ENCODE data around the gene ALKBH6. TPM values are rescaled to one million over a fixed set of nuclear protein-coding genes. Genes with fewer than 3 reads are reported as not detected.
A peak's percentile ranks its signal among the peaks of the same experiment; 100 is the strongest.

ALKBH6 gene
- total RNA-seq, 4 donors from 2014 or later: 14.6 to 28.6 (median 18.8) TPM

- Histone ChIP-seq H3K9me3 (no peaks in the 10 kb centered on the region), H3K4me3 (no peak overlapping the region), H3K27me3 (no peaks in the 10 kb centered on the region), H3K27ac (peak overlapping the region in 2 of 4 donors; percentile 26 to 28), H3K4me1 (peaks cover 12 to 27% (median 18%) of the 10 kb centered on the region in 3 donors), H3K36me3 (no peaks in the 10 kb centered on the region)
- intact Hi-C loops (cut with DNase I): loop anchor here (10.0 kb wide), 1 partner anchor 64 kb away; the partner anchor contains the start of genes OVOL3, POLR2I and TBCB
- no peak for DNase-seq
- TF ChIP-seq CTCF (IDR thresholded peaks at IDR 0.05) (peak in 3 of 6 experiments; percentile 9 to 19 (median 15)), POLR2A (IDR thresholded peaks at IDR 0.05) (no peak)
- 71 to 77% methylated on average over 3 of the region's 3 CpGs for WGBS, 2 donors
Measured at GRCh38 chr19:36051236-36051635, 37.2 kb upstream of the ALKBH6 start.

GRCh38 chr19:36049080-36049698, 35.2 kb upstream of the ALKBH6 start:
- Histone ChIP-seq H3K4me1 (peaks cover 0 to 20% (median 8%) of the 10 kb centered on the region in 3 donors), H3K36me3 (no peaks in the 10 kb centered on the region), H3K9me3 (no peaks in the 10 kb centered on the region), H3K27ac (peak overlapping the region; percentile 40 to 59 (median 56)), H3K4me3 (no peak overlapping the region), H3K27me3 (no peaks in the 10 kb centered on the region)
- intact Hi-C loops (cut with DNase I): no loop called here
- TF ChIP-seq POLR2A (IDR thresholded peaks at IDR 0.05) (no peak), CTCF (IDR thresholded peaks at IDR 0.05) (no peak)
- 38 to 55% methylated on average over 4 of the region's 4 CpGs for WGBS, 2 donors
- DNase-seq: no peak

- H3K9me3 ChIP-seq: no peaks in the 10 kb centered on the region
- H3K36me3 ChIP-seq: no peaks in the 10 kb centered on the region
- no peak for DNase-seq
- H3K4me3 ChIP-seq: no peak overlapping the region
- intact Hi-C loops (cut with DNase I): no loop called here
- no peak for TF ChIP-seq POLR2A (IDR thresholded peaks at IDR 0.05)
- TF ChIP-seq CTCF (IDR thresholded peaks at IDR 0.05): no peak
- H3K4me1 ChIP-seq: peaks cover 0 to 14% (median 2%) of the 10 kb centered on the region in 3 donors
- no peaks in the 10 kb centered on the region for H3K27me3 ChIP-seq
- H3K27ac ChIP-seq: peak overlapping the region in 2 of 4 donors; percentile 21 to 61
Measured at GRCh38 chr19:36047835-36048234, 33.8 kb upstream of the ALKBH6 start.

- no peaks in the 10 kb centered on the region for H3K9me3 ChIP-seq
- H3K27me3 ChIP-seq: no peaks in the 10 kb centered on the region
- 74 to 77% methylated on average over 4 to 5 of the region's 5 CpGs for WGBS, 2 donors
- TF ChIP-seq CTCF (IDR thresholded peaks at IDR 0.05) (no peak), POLR2A (IDR thresholded peaks at IDR 0.05) (no peak)
- DNase-seq: no peak
- H3K4me3 ChIP-seq: no peak overlapping the region
- intact Hi-C loops (cut with DNase I): no loop called here
- H3K36me3 ChIP-seq: no peaks in the 10 kb centered on the region
- H3K4me1 ChIP-seq: peaks cover 0 to 22% (median 0%) of the 10 kb centered on the region in 3 donors
- peak overlapping the region; percentile 13 to 86 (median 68) for H3K27ac ChIP-seq
Measured at GRCh38 chr19:36046443-36047050, 32.5 kb upstream of the ALKBH6 start.

GRCh38 chr19:36043952-36044351, 29.9 kb upstream of the ALKBH6 start:
- DNase-seq: no peak
- intact Hi-C loops (cut with DNase I): no loop called here
- H3K27ac ChIP-seq: peak overlapping the region in 3 of 4 donors; percentile 33 to 65 (median 61)
- H3K36me3 ChIP-seq: peaks cover 0 to 9% (median 0%) of the 10 kb centered on the region in 3 donors
- no peaks in the 10 kb centered on the region for H3K9me3 ChIP-seq
- WGBS, 2 donors: 79 to 90% methylated on average over 2 of the region's 2 CpGs
- TF ChIP-seq CTCF (IDR thresholded peaks at IDR 0.05) (no peak), POLR2A (IDR thresholded peaks at IDR 0.05) (no peak)
- H3K4me3 ChIP-seq: no peak overlapping the region
- no peaks in the 10 kb centered on the region for H3K27me3 ChIP-seq
- peaks cover 0 to 28% (median 0%) of the 10 kb centered on the region in 3 donors for H3K4me1 ChIP-seq
